Panc1 (cell line): ENCODE measurements around the gene KIAA1755. TPM values are rescaled to one million over a fixed set of nuclear protein-coding genes. Genes with fewer than 3 reads are reported as not detected.

Experiments used
- ATAC-seq: fragments of 200-7000 bp; cut with Tn5 transposase; 2 replicates; pipeline ENCODE4 v1.9.1; 2020; ENCODE audit warnings: mild to moderate bottlenecking, moderate library complexity
- BruUV-seq: library from RNA; stranded (reverse); fragments of 400-500 nt; replicated peaks from 2 replicates; lab custom pipeline; 2021; lab: Mats Ljungman, UMichigan
- CTCF ChIA-PET: fragments of 300-600 bp; sonication (Branson Sonifier 250); formaldehyde crosslinking; loops from one replicate; lab custom pipeline; 2022; ENCODE audit warnings: antibody characterized with exemption; lab: Charles Lee
- POLR2A ChIA-PET: fragments of 300-600 bp; sonication (Branson Sonifier 250); formaldehyde crosslinking; loops from one replicate; lab custom pipeline; 2022; ENCODE audit warnings: antibody characterized with exemption; lab: Charles Lee
- DNase-seq: peaks from one replicate; pipeline ENCODE4 v3.0.0-alpha.2; 2010; ENCODE audit warnings: low read depth, low spot score
- H3K27ac ChIP-seq: 2 replicates; pipeline ENCODE4 v1.5.1; 2011; ENCODE audit warnings: mild to moderate bottlenecking, low read length, inconsistent platforms
- H3K27me3 ChIP-seq: fragments of 200-500 bp; sonication (Bioruptor generic); 2 replicates; pipeline ENCODE4 v1.6.0; 2014; ENCODE audit warnings: low read length, inconsistent platforms; ENCODE audit not compliant: control insufficient read depth, insufficient read depth
- H3K36me3 ChIP-seq: fragments of 200-500 bp; sonication (Bioruptor generic); 2 replicates; pipeline ENCODE4 v1.5.1; 2014; ENCODE audit warnings: inconsistent platforms, mild to moderate bottlenecking, low read length, moderate library complexity; ENCODE audit not compliant: control insufficient read depth, insufficient read depth
- H3K4me1 ChIP-seq: 2 replicates; pipeline ENCODE4 v1.5.1; 2011; ENCODE audit warnings: inconsistent platforms, mild to moderate bottlenecking, low read length, moderate library complexity; ENCODE audit not compliant: control insufficient read depth, insufficient read depth
- H3K4me3 ChIP-seq, 2 experiments: 2 replicates each; pipeline ENCODE4 v1.5.1; 2011 to 2012; ENCODE audit warnings: low read depth in 2 of 2, low read length in 2 of 2, mild to moderate bottlenecking in 2 of 2, inconsistent platforms in 1 of 2, moderate library complexity in 1 of 2
- H3K9me3 ChIP-seq: fragments of 200-500 bp; sonication (Bioruptor generic); 2 replicates; pipeline ENCODE4 v1.5.1; 2014; ENCODE audit warnings: low read depth, mild to moderate bottlenecking, inconsistent platforms, low read length, moderate library complexity; ENCODE audit not compliant: control insufficient read depth, insufficient read depth
- CTCF ChIP-seq: fragments of 450-650 bp; IDR thresholded peaks from 2 replicates; pipeline ENCODE4 v1.5.1; 2017; ENCODE audit warnings: mild to moderate bottlenecking
- POLR2AphosphoS5 ChIP-seq: IDR thresholded peaks from 2 replicates; pipeline ENCODE4 v1.6.1; 2012; ENCODE audit warnings: mild to moderate bottlenecking, low read depth, low read length, moderate library complexity
- SIN3A ChIP-seq: IDR thresholded peaks from 2 replicates; pipeline ENCODE4 v1.6.1; 2012; ENCODE audit warnings: low read depth, mild to moderate bottlenecking, low read length, moderate library complexity, borderline replicate concordance; ENCODE audit not compliant: insufficient read depth
- TCF7L2 ChIP-seq: IDR thresholded peaks from 2 replicates; pipeline ENCODE4 v1.6.1; 2011; ENCODE audit warnings: mild to moderate bottlenecking, low read depth, low read length, inconsistent platforms
- in situ Hi-C: cut with HindIII; loops from 2 replicates; pipeline ENCODE4 v1.10.0; 2016; ENCODE audit warnings: low sequenced_read_pairs, low pct_unique_long_range_greater_than_20kb
- intact Hi-C: fragments of 100-400 bp; cut with micrococcal nuclease; formaldehyde crosslinking; loops from one replicate; pipeline ENCODE4 v1.10.0; 2022; ENCODE audit not compliant: unreplicated experiment
- total RNA-seq: library from RNA; stranded (reverse); gene quantifications from one replicate; pipeline ENCODE4 v1.2.1, GENCODE V29; 2021; ENCODE audit not compliant: unreplicated experiment

Gene KIAA1755
- total RNA-seq, 1 experiment from 2014 or later, result 0.08 TPM

GRCh38 chr20:38222923-38223742, 37.4 kb downstream of the KIAA1755 start:
- Histone ChIP-seq H3K27ac (no peak overlapping the region), H3K36me3 (no peaks in the 10 kb centered on the region), H3K4me3 (no peak overlapping the region), H3K27me3 (no peaks in the 10 kb centered on the region), H3K4me1 (peaks cover 4% of the 10 kb centered on the region), H3K9me3 (no peaks in the 10 kb centered on the region)
- no TSS peak for BruUV-seq
- ATAC-seq (no peak), DNase-seq (no peak)
- ChIA-PET POLR2A (interaction anchor here (0.6 kb wide), 1 partner anchor 57 kb away, joined by 4 read pairs; no protein-coding TSS in a partner anchor), CTCF (interaction anchor here (0.6 to 0.7 kb wide), 2 partner anchors 165 to 167 kb away, joined by 3 read pairs; no protein-coding TSS in a partner anchor)
- TF ChIP-seq SIN3A (no peak), CTCF (peak; percentile 71)
- intact Hi-C loops (loop anchor here (1.0 to 5.0 kb wide), 2 partner anchors 151 to 166 kb away; no protein-coding TSS in a partner anchor), in situ Hi-C loops (no loop called here)

GRCh38 chr20:38222231-38222922, 38.2 kb downstream of the KIAA1755 start:
- H3K27ac ChIP-seq, result no peak overlapping the region
- no peak for DNase-seq
- intact Hi-C loops (loop anchor here (1.0 to 5.0 kb wide), 2 partner anchors 150 to 165 kb away; no protein-coding TSS in a partner anchor), in situ Hi-C loops (no loop called here)
- H3K4me1 ChIP-seq, result peaks cover 11% of the 10 kb centered on the region
- H3K9me3 ChIP-seq, result no peaks in the 10 kb centered on the region
- no TSS peak for BruUV-seq
- no peaks in the 10 kb centered on the region for H3K27me3 ChIP-seq
- no peaks in the 10 kb centered on the region for H3K36me3 ChIP-seq
- POLR2A ChIA-PET, result no interaction called here
- no peak overlapping the region for H3K4me3 ChIP-seq
- no peak for TF ChIP-seq POLR2AphosphoS5
- TF ChIP-seq CTCF, result peak; percentile 98
- ATAC-seq, result no peak
- CTCF ChIA-PET, result interaction anchor here (0.5 to 1.0 kb wide), 4 partner anchors 83 to 492 kb away, joined by 3 to 7 read pairs (median 4); no protein-coding TSS in a partner anchor

GRCh38 chr20:38221119-38221589, 39.4 kb downstream of the KIAA1755 start:
- no peaks in the 10 kb centered on the region for H3K27me3 ChIP-seq
- POLR2A ChIA-PET, result no interaction called here
- H3K27ac ChIP-seq, result no peak overlapping the region
- BruUV-seq, result no TSS peak
- in situ Hi-C loops, result no loop called here
- CTCF ChIA-PET, result interaction anchor here (0.6 to 1.6 kb wide), 8 partner anchors 35 to 1133 kb away, joined by 3 to 13 read pairs (median 6); no protein-coding TSS in a partner anchor
- H3K4me1 ChIP-seq, result peaks cover 12% of the 10 kb centered on the region
- no peaks in the 10 kb centered on the region for H3K36me3 ChIP-seq
- peak overlapping the region in 1 of 2 experiments; percentile 23; a peak in 2 of 4 replicates for H3K4me3 ChIP-seq
- intact Hi-C loops, result loop anchor here (5.0 kb wide), 1 partner anchor 149 kb away; no protein-coding TSS in a partner anchor
- H3K9me3 ChIP-seq, result no peaks in the 10 kb centered on the region
- DNase-seq, result no peak
- TF ChIP-seq POLR2AphosphoS5, result no peak
- no peak for TF ChIP-seq SIN3A
- TF ChIP-seq TCF7L2, result no peak
- TF ChIP-seq CTCF, result peak; percentile 96
- peak; percentile 79 for ATAC-seq
